Measurements from ENCODE around the gene PPP2CA.

The PPP2CA gene

GRCh38 chr5:134225780-134226440 is at the start of gene PPP2CA:
TSS of gene PPP2CA (minus strand) at chr5:134226073. CDS start at chr5:134225861, 212 bp downstream.
- peak; percentile 94 for ATAC-seq
- TF ChIP-seq TSHZ2 (CRISPR knock-in tag; IDR thresholded peaks at IDR 0.05) (0 out of 2 replicates have a peak, but pooled peaks have one; percentile 32), CSDC2 (CRISPR knock-in tag; IDR thresholded peaks at IDR 0.05) (no peak)

- ATAC-seq, result no peak
- TF ChIP-seq ZNF565 (CRISPR knock-in tag; conservative IDR thresholded peaks at IDR 0.05; ENCODE audit: low read depth) (no peak), ARNTL (CRISPR knock-in tag; IDR thresholded peaks at IDR 0.05; ENCODE audit: borderline replicate concordance, low read depth) (no peak), PPARA (CRISPR knock-in tag; IDR thresholded peaks at IDR 0.05; ENCODE audit: borderline replicate concordance) (no peak), TCF4 (CRISPR knock-in tag; IDR thresholded peaks at IDR 0.05; ENCODE audit: borderline replicate concordance) (no peak), ZC3H10 (CRISPR knock-in tag; IDR thresholded peaks at IDR 0.05) (no peak), PATZ1 (CRISPR knock-in tag; IDR thresholded peaks at IDR 0.05; ENCODE audit: borderline replicate concordance) (no peak), ESRRG (CRISPR knock-in tag; IDR thresholded peaks at IDR 0.05) (no peak), TOX (CRISPR knock-in tag; IDR thresholded peaks at IDR 0.05; ENCODE audit: borderline replicate concordance) (no peak), ZFP30 (CRISPR knock-in tag; IDR thresholded peaks at IDR 0.05) (no peak), POU6F1 (CRISPR knock-in tag; IDR thresholded peaks at IDR 0.05; ENCODE audit: borderline replicate concordance, low read depth) (no peak), TSHZ2 (CRISPR knock-in tag; IDR thresholded peaks at IDR 0.05) (no peak), ISL1 (CRISPR knock-in tag; IDR thresholded peaks at IDR 0.05) (no peak), RARB (CRISPR knock-in tag; IDR thresholded peaks at IDR 0.05) (no peak), ZNF8 (CRISPR knock-in tag; IDR thresholded peaks at IDR 0.05) (no peak), CREB5 (CRISPR knock-in tag; IDR thresholded peaks at IDR 0.05; ENCODE audit: low read depth) (no peak), ZFP3 (CRISPR knock-in tag; IDR thresholded peaks at IDR 0.05) (no peak), ZNF70 (CRISPR knock-in tag; IDR thresholded peaks at IDR 0.05) (no peak)
Observed at GRCh38 chr5:134273642-134274395, 47.9 kb upstream of the PPP2CA start.

GRCh38 chr5:134271059-134271458 is 45.2 kb upstream of the PPP2CA start:
- no peak for TF ChIP-seq TOX (CRISPR knock-in tag; IDR thresholded peaks at IDR 0.05; ENCODE audit: borderline replicate concordance)
- no peak for TF ChIP-seq PPARA (CRISPR knock-in tag; IDR thresholded peaks at IDR 0.05; ENCODE audit: borderline replicate concordance)
- no peak for TF ChIP-seq ZFP3 (CRISPR knock-in tag; IDR thresholded peaks at IDR 0.05)
- no peak for TF ChIP-seq ZFP30 (CRISPR knock-in tag; IDR thresholded peaks at IDR 0.05)
- no peak for TF ChIP-seq ARNTL (CRISPR knock-in tag; IDR thresholded peaks at IDR 0.05; ENCODE audit: borderline replicate concordance, low read depth)
- TF ChIP-seq POU6F1 (CRISPR knock-in tag; IDR thresholded peaks at IDR 0.05; ENCODE audit: borderline replicate concordance, low read depth), result no peak
- no peak for TF ChIP-seq BACH2 (CRISPR knock-in tag; IDR thresholded peaks at IDR 0.05; ENCODE audit: borderline replicate concordance)
- TF ChIP-seq ISL1 (CRISPR knock-in tag; IDR thresholded peaks at IDR 0.05), result no peak
- no peak for TF ChIP-seq ZNF70 (CRISPR knock-in tag; IDR thresholded peaks at IDR 0.05)
- TF ChIP-seq OSR1 (CRISPR knock-in tag; IDR thresholded peaks at IDR 0.05), result no peak
- no peak for TF ChIP-seq SNAI2 (CRISPR knock-in tag; IDR thresholded peaks at IDR 0.05)
- TF ChIP-seq GLIS3 (CRISPR knock-in tag; IDR thresholded peaks at IDR 0.05), result no peak
- no peak for TF ChIP-seq ESRRG (CRISPR knock-in tag; IDR thresholded peaks at IDR 0.05)
- TF ChIP-seq ZNF8 (CRISPR knock-in tag; IDR thresholded peaks at IDR 0.05), result no peak
- TF ChIP-seq RARB (CRISPR knock-in tag; IDR thresholded peaks at IDR 0.05), result no peak
- ATAC-seq, result no peak

All from SK-N-SH treated with all-trans-retinoic acid at 6 μM for 48 hours (cell line).